SIG-M5 treated with dmso at 0.1 percent for 504 hours (cell line): ENCODE measurements around the gene CNTNAP2.
A peak's percentile ranks its signal among the peaks of the same experiment; 100 is the strongest.
"Not testable (repeated sequence)": the region's sequence is repeated elsewhere in the genome, so short reads cannot be mapped to it uniquely, and the experiment has no call there.

Experiments used
- DNase-seq: peaks from one replicate; lab custom pipeline; 2025; ENCODE audit not compliant: unreplicated experiment; lab: John Stamatoyannopoulos, UW

Gene CNTNAP2

DNA sequence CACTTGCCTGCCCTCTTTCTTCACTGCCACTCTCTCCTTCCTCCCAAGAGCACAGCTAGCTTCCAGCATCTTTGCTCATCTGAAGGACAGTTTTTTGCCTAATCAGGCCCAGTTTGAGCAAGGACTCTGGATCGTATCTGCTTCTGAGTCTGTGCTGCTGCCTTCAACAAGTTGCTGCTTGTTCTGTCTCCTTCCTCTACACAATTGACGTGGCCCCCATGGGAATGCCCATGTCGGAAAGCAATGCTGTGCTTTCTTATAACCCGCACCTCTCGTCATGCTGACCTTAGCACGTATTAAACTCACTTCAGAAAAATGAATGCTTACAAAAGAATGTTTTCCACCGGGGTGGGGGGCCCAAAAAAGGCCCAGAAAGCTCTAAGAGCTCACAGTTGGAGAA is 2149.3 kb downstream of the CNTNAP2 start:
- DNase-seq: no peak

DNA sequence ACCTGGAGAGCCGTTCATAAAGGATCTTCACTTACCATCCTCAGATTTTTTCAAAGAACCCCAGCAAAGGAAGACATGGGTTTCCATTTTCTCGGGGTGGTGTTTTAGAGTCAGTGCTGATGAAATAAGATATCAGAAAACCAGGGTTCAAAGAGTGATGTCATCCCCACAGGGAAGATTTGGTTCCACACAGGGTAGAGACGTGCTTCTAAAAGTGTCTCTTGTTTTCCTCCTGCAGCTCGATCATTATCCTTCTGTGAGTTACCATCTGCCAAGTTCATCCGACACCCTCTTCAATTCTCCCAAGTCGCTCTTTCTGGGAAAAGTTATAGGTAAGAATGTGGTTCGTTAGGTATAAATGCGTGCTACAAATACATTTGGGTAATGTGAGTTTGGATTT is 2150.2 kb downstream of the CNTNAP2 start:
- no peak for DNase-seq

DNA sequence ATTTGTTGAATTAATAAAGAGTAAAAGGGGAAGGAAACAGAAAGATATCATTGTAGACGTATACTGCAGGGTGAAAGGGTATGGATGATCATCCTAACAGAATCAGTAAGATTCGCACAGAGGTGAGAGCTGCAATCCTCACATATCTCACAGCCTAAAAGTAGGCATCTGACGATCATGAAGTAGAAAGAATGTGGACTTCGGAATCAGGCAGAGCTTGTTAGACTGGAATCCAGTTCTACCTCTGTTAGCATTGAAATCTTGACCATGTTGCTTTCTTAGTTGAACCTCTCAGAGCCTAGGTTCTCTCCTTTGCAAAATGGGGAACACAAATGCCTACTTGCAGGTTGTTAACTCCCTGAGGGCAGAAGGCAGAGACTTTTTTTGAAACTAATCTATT is 2154.0 kb downstream of the CNTNAP2 start:
- peak; percentile 39 for DNase-seq

DNA sequence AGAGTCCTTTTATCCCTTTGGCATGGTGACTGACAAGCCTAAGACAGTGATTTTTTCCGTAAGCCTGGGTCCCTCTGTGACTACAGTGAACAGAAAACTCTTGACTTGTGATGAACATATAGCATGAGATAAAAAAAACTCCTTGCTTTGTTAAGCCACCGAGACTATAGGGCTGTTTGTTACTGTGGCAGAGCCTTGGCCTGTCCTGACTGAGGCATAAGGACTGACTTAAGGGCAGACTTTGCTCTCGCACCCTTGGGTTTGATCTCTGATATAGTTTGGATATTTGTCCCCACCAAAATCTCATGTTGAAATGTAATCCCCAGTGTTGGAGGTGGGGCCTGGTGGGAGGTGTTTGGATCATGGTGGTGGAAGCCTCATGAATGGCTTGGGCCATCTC is 2157.5 kb downstream of the CNTNAP2 start:
- DNase-seq: no peak

DNA sequence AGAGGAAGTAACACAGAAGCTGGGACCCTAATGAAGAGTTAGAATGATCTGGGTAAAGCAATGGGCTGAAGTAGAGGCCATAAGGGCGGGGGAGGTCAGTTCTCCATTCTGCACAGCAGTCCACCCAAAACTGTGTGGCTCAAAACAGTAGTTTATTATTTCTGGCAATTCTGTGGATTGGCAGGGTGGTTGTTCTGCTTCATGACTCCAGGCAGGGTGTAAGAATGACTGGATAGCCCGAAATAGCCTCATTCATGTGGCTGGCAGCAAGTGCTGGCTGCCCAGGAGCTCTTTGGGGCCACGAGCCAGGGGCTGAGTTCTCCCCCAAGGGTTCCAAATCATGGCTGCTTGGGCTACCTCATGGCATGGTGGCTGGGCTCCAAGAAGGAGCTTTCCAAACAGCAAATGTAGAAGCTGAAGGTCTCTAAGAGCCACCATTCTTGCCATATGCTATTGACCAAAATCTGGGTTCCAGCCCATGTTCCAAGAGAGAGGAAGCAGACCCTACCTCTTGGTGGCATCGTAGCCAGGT is 2158.8 kb downstream of the CNTNAP2 start:
- DNase-seq: no peak

DNA sequence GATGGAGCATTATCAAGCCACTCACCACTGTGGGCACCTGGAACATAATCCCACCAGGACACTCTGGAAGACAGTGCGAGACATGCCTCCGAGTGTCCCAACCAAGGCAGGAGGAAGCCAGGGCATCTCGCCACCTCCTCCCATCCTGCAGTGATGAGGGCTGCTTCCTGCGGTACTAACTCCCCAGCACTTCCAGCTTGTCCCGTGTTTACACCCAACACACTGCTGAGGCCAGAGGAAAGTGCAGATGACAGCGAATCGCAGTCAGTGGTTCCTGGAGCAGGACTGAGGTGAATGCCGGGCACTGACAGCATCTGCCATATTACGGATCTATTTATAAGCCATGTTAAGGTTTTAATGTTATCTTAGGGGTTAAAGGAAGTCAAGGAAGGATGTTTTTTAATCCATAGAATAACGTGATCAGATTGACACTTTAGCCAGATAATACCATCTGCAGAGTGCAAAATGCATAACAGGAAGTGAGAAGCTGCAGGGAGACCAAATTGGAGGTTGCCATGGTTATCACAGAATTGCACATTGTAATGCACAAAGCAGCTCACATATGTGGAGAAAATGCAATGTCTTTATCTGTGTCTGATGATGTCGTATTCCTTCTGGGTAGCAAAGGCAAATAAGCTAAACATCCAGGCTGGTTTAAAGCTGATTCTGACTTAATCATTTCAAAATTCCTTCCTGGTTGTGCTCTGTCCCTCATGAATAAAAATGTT is 2159.9 kb downstream of the CNTNAP2 start:
- DNase-seq: no peak

DNA sequence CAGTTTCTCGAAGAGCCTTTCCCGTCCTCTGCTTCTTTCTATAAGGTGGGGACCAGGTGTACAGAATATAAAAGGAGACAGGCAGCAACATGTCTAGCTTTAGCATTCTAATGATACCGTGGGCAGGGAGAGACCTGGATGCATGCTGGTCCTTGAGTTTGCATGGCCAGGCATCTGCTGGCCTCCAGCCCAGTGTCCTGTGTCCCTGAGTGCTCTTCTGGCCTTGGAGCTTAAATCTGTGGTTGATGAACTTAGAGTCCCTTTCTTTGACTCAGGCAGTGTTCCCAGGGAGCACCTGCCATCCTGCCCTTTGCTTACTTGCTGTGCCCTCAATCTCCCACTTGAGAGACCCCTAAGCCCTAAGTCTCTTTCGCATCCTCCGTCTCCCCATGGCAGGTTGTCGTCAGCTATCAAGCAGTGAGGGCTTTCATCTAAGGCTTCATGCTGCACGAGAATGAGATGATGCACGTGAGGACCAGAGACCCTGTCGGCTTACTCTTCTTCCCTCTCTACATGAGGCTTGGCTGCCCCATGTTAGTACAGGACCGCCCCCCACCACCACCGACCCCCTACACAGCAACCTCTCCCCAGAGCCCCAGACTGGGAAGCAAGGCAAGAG is 2160.6 kb downstream of the CNTNAP2 start:
- no peak for DNase-seq

DNA sequence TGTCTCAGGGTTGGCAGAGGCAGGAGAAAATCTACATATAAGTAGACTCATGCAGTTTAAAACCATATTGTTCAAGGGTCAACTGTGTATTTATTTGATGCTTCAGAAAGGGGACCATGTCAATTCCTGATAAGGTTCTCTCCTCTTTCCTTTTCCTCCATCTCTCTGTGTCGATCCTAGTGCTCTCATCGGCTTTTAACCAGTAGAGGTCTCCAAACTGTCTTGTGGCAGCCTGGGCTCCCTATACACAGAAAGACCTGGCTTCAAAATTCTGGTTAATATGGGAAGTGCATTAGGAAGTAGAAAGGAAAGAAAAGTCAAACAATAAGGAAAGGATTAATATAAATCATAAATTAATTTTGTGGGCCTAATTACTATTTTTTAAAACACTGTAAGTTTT is 2169.5 kb downstream of the CNTNAP2 start:
- DNase-seq: peak; percentile 47

DNA sequence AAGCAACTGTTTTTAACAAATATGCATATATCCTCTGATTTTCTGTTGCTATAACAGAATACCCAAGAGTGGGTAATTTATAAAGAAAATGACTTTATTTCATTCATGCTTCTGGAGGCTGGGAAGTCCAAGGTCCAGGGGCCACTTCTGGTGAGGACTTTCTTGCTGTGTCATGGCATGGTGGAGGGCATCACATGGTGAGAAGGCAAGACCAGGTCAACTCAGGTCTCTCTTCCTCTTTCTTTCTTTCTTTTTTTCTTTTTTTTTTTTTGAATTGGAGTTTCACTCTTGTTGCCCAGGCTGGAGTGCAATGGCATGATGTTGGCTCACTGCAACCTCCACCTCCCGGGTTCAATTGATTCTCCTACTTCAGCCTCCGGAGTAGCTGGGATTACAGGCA is 2170.9 kb downstream of the CNTNAP2 start:
- DNase-seq: no peak

DNA sequence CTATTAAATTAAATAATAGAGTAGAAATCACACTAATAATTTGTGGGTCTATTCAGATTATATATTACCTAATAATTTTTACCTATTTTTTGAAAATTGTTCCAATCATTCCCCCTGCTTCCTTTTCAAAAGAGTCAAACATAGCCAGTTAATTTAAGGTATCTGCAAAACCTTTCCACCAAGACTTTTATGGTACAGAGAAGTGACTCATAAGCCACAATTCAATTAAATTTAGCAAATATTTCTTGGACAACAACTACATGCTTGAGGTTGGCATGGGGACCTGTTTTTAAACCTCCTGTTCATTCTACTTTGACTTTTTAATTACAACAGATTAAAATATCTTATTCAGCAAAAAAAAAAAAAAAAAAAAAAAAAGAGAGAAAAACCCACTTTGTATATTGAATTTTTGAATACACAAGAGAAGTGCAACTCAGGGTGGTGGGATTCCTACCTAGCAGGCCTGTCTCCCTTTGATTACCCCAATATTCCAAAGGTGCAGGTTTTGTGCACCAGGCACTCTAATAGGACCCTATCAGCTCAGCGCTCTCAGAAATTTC is 2172.1 kb downstream of the CNTNAP2 start:
- no peak for DNase-seq

DNA sequence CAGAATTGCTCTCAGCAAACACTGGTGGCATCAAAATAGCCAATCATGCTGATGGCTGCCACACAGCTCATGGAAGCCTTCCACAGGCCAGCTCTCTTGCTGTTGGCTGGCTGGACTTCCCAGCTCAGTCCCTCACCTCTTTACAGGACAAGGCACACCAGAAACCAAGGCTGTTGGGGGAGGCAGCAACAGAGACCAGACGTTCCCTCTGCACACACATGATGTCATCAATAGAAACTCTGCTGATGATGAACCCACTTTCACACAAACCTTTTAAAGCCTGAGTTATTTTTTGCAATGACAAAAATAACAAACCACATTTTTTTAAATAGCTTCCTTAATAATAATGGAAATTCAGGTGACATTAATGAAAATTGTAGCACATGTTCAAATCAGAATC is 2173.0 kb downstream of the CNTNAP2 start:
- DNase-seq: no peak

DNA sequence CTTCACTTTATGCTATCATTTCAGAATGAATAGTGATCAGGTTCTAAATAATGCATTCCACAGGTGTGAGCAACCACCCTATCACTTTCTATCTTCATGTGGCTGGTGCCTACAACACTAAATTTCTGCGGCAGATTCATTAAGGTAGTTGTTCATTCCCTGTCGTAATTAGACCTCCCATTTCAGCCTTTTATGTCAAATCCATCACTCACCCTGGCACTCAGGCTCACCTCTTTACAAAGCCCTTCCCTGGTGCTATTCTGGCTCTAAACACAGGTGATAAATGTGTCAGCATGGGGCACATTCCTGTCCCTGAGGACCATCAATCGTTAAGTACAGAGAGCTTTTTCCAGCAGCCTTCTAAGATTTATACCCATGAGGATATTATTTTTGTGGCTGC is 2173.9 kb downstream of the CNTNAP2 start:
- DNase-seq: no peak

DNA sequence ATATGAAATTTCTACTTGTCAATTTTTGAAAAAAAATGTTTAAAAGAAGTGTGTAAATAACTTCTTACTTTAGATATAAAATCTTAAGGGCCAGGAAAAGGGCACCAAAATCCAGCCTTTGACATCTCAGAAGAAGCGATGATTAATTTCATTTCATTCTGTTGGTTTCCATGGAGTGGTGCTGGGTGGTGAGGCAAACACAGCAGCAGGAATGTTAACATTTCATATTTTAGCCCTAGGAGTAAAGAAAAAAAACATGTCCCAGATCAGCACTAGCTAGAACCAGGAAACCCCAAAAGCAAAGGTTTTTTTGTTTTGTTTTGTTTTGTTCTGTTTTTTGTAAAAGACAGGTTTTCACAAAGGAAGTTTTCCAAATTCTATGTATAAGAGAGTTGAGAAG is 2175.2 kb downstream of the CNTNAP2 start:
- DNase-seq: no peak

DNA sequence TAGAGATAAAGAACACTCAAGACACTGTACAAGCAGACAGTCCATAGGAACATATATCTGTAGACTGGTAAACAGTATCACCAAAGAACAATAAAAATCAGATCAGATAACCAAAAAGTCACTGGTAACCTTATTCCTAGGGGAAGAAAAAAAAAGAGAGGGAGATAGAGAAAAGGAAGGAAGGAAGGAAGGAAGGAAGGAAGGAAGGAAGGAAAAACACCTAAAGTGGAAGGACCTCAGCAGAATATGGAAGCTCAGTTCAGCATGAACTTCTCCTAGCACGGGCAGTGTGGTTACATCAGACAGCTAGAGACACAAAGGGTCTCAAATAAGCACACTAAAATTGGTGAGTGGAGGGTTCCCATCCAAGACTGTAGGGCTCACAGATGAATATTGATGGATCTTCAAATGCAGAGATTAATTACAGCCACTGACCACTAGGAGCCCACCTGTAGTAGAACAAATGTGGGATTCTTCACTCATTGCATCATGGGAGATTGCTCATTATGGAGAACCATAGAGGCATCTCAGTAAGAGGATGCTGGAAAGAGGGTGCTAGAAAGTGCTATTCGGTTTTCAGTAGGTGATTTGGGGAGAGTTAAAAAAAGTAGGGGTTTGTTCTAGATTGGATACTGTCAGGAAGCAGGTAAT is 2180.5 kb downstream of the CNTNAP2 start:
- no peak for DNase-seq

DNA sequence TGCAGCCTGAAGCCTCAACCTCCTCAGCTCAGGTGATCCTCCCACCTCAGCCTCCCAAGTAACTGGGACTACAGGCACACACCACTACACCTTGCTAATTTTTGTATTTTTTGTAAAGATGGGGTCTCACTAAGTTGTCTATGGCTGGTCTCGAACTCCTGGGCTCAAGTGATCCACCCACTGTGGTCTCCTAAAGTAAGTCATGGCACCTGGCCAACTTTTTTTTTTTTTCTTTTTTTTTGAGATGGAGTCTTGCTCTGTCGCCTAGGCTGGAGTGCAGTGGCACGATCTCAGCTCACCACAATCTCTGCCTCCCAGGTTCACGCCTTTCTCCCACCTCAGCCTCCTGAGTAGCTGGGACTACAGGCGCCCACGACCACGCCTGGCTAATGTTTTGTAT is 2182.2 kb downstream of the CNTNAP2 start:
- not testable (repeated sequence) for DNase-seq

DNA sequence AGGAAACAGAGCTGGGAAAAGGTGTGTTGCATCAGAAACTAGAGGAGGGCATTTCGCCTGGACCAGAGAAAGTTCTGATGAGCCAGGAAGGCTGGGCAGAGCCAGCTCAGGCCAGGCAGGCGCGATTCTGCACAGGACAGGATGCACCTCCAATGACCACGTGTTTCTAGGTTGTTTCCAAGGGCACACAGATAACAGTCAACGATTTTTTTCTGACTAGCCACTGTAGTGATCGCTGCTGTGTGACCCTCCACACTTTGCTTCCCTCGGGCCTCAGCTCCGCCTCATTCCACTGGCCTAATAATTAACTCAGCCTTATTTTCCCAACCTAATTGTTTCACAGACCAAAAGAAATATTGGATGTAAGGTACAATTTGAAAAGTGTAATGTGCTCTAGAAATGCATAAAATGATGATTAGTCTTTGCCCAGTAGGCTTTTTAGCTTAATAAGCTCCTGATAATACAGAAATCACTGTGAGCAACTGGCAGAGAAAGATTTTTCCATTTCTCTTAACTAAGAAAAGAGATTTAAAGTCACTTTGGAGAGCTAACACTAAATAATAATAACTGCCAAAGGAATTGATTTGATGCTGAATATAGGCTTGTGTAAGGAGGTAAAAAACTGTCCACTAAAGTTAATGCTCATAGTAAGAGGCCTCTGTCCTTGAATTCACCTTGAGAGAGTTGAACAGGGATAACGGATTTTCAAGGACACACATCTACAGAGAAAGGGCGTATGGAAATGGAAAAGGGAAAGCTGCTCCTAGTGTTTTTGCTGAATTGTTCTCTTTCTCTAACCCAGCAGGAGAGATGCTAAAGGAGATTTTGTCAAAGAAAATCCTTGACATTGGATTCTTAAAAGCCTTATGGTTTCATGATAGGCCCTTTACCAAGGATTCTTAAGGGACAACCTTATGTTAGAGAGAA is 2183.0 kb downstream of the CNTNAP2 start:
- no peak for DNase-seq

DNA sequence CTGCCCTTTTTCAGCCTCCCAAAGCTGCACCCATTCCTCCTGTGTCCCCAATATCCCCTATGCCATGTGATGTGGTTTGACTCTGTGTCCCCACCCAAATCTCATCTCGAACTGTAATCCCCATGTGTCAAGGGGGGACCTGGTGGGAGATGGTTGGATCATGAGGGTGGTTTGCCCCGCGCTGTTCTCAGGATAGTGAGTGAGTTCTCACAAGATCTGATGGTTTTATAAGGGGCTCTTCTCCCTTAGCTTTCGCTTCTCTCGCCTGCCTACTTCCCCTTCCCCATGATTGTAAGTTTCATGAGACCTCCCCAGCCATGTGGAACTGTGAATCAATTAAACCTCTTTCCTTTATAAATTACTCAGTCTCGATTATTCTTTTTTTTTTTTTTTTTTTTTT is 2185.8 kb downstream of the CNTNAP2 start:
- DNase-seq: not testable (repeated sequence)

DNA sequence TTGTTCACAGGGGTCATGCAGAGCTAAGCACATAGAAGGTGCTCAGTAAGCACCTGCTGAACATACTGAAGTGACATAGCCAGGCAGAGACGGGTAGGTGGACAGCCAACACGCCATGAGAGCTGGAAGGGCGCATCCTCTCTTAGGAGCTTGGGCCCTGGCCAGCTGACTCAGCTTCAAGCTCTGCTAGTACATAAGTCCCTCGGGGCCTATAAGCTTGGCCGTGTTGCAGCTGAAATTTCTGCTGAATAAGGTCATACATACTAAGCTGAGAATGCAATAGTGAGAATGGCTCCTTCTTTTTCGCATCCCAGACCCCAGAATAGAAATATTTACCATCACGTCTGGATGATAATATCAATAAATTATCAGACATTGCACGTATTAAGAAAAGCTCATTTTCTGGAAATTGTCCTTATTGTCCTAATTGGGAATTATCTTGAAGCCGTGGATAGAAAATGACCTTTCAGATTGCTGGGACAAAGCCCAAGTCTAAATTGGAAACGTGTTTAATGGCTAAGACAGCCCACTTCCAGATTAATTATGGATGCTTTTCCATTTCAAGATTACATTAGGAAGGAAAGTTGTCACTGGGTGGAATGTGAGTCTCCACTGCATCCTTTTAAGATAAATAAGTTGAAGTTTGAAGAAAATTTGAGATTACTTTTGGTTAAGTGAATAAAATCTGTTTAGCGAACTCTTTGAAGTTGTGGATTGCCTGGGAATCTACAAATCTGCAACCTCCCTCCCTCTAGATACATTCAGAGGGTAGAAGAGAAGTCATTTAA is 2186.9 kb downstream of the CNTNAP2 start:
- DNase-seq: no peak

DNA sequence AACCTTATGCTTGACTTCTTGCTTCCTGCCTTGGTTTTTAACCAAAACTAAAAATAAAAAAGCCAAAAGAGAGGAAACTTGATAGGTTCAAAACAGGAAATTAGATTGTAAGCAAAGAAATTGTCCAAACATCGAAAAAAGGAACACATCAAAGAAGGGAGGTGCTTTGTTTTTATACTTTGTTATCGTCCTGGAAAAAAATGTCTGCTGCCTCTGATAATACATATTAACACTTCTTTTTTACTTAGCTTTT is 2187.4 kb downstream of the CNTNAP2 start:
- no peak for DNase-seq

DNA sequence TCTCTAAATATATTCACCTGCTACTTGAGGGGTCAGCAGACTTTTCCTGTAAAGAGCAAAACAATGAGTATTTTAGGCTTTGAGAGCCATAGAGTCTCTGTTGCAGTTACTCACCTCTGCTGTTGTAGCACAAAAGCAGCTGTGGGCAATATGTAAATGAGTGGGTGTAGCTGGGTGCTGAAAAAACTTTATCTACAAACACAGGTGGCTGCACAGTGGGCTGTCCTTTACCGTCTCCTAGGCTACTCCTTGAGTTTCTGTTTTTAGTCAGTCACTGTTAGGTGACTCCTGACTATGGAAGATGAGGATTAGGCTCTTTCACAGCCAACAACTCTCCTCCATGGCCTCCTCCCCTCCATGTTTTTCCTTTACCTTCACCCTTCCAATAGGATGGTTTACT is 2187.9 kb downstream of the CNTNAP2 start:
- DNase-seq: no peak
